ENCODE results near the gene MANEAL.

MANEAL gene

DNA sequence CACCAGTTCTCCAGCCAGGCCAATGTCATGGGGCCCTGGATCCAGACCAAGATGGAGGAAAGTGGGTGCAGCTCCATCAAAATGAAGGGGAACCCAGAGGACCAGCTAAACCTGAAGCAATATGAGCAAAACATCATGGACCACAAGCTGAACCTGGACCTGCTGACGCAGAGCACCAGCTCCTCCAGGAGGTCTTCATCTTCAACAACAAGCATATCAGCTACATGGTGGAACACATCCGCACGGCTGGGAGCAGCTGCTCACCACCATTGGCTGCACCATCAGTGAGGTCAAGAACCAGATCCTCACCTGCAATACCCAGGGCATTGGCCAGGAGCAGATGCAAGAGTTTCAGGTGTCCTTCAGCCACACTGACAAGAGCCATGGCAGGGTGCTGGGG lies 15.0 kb upstream of the MANEAL start:
- DNase-seq (ENCODE audit: low read depth, low spot score) = no peak

DNA sequence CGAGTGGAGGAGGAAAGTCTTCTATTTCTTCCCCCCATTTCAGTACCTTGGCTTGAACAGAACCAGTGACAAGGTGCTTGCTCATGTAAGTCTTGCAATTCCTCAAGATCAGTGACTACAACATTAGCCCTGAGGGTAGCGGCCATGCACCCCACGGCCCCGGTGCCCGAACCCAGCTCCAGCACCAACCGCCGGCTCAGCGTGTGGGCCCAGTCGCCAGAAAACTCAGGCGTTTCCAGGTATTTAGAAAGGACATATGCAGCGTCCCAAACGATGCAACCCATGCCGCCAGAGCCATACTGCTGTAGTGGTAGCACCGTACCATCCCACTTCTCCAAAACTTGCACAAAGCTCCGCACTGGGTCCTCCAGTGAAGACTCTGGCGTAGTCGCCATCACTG lies 11.2 kb upstream of the MANEAL start:
- DNase-seq (ENCODE audit: low read depth, low spot score) = no peak

DNA sequence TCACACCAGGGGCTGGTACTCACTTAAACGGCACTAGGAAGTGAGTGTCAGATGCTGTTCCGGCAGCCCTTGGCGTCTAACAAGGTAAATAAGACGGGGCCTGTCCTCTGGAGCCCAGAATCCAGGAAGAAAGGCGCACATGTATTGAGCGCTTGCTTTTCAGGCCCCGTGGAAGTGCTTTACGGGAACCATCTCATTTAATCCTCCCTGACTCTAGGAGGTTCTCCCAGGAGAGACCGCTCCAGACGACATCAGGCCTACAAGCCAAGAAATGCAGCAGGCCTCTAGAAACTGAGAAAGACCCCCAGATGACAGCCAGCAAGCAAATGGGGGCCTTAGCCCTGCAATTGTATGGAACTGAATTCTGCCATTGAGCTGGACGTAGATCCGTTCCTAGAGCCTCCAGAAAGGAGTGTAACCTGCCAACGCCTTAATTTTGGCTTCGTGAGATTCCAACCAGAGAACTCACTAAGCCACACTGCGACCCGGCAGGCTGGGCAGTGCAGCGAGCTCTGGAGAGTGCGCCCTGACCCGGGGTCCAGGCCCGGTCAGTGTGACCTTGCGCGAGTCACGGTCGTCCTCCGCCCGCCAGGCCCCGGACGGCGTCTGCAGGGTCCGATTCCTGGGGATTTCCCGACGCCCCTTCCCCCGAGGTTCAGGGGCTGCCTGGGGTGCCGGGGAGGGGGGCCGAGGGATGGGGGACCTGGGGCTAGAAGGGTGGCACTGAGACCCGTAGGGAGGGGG lies 532 bp upstream of the MANEAL start:
- DNase-seq (ENCODE audit: low read depth, low spot score) = no peak

DNA sequence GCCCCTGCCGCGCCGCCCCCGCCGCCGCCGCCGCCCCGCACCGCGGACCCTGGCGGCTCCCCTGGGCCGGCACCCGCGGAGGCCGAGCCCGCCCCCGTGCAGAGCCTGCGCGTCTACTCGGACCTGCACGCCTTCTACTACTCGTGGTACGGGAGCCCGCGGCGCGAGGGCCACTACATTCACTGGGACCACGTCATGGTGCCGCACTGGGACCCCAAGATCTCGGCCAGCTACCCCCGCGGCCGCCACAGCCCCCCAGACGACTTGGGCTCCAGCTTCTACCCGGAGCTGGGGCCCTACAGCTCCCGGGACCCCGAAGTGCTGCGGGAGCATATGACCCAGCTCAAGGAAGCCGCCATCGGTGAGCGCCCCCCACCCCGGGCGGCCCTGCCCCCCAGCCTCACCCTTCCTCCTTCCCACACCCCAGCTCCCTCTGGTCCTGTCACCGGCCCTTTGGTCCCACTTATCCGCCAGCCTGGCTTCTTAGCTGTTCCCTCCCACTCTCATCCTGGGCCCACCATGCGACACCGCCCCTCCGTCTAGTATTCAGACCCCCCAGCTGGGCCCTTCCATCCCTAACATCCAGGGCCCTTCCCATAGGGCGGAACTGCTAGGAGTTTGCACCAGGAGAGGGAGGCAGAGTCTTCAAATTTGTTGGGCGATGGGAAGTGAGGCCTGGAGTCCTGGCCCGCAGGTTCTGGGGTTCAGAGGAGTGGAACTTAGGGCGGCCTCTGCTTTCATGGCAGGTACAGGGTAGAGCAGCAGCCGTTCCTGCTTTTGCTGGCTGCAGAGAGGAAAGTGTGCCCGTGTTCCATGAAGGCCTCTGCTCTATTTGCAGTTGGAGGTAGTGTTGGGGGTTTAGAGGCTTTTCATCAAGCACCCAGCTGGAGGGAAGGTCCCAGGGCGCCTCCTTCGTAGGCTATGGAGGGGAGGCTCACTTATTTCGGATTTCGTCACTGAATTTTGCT lies 1.0 kb downstream of the MANEAL start:
- no peak for DNase-seq (ENCODE audit: low read depth, low spot score)

DNA sequence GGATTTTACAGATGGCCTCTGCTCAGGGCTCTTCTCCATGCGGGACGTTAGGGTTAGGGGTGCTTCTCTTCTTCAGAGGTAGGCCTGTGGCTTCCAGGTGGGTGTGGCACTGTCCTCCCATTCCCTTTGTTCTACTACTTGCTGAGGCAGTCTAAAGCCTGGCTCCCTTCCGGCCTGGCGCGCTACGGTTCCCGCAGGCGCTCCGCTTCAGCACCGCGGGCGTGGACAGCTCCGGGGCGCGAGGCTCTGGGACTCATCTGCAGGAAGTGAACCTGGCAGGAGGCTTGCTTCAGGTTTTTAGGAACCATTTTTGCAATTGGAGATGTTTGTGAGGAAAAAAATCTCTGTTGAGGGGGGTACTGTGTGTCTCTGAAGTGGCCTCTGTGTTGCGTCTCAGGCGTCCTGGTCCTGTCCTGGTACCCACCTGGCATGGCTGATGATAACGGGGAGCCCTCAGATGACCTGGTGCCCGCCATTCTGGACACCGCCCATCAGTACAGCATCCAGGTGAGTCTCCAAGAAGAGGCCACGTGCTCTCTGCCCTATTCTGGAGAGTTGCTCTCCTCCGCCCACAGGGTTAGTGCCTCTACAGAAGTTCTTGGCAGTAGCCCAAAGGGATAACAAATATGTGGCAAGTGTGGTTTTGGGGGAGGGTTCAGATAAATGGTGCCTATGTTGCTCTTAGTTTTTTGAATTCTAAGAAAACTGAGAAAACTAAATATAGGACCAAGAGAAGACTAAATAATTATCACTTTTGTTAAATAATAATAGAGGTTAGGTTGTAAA lies 1.9 kb downstream of the MANEAL start:
- no peak for DNase-seq (ENCODE audit: low read depth, low spot score)

DNA sequence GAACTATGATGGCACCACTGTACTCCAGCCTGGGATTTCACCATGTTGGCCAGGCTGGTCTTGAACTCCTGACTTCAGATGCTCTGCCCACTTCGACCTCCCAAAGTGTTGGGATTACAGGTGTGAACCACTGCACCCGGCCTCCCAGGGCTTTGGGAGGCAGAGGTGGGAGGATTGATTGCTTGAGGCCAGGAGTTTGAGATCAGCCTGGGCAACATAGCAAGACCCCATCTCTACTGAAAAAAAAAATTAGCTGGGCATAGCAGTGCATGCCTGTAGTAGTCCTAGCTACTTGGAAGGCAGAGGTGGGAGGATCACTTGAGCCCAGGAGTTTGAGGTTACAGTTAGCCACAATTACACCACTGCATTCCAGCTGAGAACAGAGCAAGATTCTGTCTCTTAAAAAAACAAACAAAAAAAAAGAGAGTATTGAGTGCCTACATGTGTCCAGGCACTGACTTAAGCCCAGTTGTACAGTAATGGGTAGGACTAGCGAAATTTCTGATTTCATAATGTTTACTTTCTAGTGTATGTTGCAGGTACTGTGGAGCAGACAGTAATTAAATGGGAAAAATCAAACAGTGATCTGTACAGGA lies 4.2 kb downstream of the MANEAL start:
- DNase-seq (ENCODE audit: low read depth, low spot score) = no peak

DNA sequence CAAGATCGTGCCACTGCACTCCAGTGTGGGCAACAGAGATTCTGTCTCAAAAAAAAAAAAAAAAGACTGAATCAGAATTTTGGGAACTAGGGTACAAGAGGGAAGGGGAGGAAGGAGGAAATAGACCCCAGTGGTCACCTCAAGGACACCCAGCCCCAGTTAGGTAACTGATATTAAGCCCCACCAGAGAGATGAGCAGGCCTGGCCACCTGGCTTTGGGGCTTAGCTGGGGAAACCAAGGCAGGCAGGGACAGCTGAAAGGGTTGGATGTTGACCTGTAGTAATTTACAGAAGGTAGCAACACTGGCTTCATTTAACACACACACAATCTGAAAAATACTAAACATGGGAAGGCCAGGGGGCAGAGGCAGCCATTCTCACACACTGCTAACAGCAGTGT lies 8.8 kb downstream of the MANEAL start:
- no peak for DNase-seq (ENCODE audit: low read depth, low spot score)

DNA sequence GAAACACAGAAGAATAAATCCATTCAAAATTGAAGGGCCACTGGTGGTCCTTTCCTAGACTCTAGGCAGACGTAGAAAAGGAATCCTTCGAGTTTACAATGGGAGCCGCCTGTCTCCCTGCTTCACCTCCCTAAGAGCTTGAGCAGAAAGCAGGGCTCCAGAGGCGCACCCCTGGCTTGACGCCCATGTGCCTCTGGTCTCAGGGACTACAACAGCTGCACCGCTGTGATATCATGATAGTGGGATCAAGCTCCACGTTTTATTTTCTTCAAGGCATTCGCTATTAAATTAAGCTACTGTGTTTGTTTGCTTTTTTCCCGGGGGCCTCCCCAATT lies 13.5 kb downstream of the MANEAL start:
- DNase-seq (ENCODE audit: low read depth, low spot score) = no peak

DNA sequence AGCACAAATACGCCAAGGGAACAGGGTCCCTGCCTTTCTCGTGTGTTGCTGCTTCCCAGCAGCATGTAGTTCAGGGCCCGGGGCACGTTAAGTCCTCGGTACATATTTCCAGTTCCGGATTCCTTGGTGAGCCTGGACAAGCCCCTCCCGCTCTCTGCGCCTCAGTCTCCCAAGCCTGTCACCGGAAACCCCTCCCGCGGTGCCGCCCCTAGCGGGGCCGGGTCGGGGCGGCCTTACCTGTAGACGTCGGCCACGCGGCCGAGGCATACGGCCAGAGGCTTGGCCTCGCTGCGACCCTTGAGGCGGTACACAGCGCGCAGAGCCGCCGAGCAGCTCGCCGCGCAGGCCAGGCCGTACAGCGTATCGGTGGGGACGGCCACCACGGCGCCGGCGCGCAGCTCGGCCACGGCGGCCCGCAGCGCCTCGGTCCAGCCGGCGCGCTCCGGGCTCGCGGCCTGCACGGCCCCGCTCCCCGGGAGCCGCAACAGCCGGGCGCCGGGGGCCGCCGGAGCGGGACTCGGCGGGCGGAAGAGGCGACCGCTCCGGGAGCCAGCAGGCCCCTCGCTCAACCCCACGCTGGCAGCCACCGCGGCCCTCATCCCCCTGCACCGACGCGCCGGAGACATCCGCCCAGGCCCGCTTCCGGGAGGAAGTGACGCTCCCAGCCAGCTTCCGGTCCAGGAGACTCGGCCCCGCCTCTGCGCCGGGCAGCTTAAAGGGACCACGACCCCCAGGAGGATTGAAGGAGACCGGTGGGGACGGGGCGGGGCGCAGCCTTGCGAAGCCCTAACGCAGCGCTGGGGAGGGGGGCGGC lies 14.1 kb downstream of the MANEAL start, which contains the start of the genes C1orf122 and YRDC:
Gene C1orf122, plus strand, starts transcription at position 236 of the 814 bp plus-strand sequence. CDS start 615 bp downstream, outside the sequence.
Gene YRDC, minus strand, starts transcription at position 654 of the 814 bp plus-strand sequence. Its CDS starts 28 bp downstream, at position 626.
- peak; percentile 73 for DNase-seq (ENCODE audit: low read depth, low spot score)

DNA sequence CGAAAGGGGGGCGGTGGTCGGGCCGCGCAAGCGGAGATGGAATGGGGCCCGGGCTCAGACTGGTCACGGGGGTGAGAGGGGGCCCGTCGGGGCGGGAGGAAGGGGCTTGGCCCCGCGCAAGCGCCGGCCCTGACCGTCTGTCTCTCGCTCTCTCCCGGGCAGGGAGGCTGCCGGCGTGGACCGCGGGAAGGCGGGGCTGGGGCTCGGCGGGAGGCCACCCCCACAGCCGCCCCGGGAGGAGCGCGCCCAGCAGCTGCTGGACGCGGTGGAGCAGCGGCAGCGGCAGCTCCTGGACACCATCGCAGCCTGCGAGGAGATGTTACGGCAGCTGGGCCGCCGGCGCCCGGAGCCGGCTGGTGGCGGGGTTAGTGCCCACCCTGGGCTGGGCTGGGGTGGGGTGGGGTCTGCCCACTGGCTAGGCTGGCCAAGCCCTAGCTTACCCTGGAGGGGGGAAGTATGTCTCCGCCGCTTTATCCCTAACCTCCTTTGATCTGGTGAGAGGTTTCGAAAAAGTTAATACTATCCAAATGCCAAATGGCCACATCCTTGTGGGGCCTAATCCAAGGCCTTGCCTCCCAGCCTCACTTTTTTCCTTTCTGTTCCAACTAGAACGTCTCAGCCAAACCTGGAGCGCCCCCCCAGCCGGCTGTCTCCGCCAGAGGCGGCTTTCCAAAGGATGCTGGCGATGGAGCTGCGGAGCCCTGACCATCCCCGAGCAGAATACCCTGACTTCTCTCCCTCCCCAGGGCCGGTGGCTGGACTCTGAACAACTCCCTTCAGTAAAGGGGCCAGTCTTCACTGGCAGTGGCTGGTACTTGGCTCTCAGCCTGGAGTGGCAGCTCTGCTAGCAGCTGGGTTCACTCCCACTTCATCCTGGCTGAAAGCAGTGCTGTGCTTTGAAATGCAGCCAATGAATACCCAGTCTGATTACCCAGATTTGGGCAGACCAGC lies 15.0 kb downstream of the MANEAL start:
- DNase-seq (ENCODE audit: low read depth, low spot score) = no peak

DNA sequence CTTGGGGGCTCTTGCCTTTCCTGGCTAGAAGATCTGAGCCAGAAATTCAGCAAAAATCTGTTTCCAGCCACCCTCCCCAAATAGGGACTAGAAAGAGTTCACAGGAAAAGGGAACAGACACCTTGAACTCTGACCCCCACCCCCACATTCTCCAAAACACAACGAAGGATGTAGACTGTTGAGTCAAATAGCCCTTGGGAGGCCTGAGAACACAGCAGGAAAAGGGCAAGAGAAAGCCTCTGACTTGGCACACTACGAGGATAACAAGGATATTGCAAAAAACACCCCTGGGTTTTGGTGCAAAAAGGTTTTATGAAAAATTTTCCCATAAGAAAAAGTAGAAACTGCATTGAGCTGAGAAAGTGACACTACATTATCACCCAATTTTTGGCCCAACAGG lies 16.3 kb downstream of the MANEAL start:
- DNase-seq (ENCODE audit: low read depth, low spot score) = no peak

DNA sequence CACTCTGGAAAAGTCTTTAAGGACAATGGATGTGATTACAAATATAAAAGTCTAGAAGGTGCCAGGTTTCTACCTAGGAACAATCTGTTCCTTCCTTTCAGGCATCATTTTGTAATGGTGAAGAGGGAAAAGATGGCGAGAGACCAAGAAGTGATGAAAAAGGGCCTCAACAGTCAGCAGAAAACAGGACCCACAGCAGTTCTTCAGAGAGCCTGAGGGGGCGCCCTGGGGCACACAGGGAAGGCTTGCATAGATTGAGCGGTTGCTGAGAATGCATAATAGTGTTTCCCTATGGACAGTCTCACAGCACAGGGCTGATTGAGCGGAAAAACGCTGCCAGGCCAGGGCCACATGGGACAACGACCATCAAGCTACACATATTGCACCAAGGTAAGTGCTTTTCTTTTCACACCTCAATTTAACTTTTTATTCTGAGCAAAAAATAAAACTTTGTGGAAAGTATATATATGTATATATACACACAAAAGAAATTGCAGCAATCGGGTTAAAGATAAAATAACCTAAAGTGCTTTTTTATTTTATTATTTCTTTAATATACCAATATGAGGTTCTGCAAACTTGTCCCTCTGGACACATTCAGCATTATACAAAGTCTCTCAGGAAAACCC lies 17.5 kb downstream of the MANEAL start:
- DNase-seq (ENCODE audit: low read depth, low spot score) = no peak

DNA sequence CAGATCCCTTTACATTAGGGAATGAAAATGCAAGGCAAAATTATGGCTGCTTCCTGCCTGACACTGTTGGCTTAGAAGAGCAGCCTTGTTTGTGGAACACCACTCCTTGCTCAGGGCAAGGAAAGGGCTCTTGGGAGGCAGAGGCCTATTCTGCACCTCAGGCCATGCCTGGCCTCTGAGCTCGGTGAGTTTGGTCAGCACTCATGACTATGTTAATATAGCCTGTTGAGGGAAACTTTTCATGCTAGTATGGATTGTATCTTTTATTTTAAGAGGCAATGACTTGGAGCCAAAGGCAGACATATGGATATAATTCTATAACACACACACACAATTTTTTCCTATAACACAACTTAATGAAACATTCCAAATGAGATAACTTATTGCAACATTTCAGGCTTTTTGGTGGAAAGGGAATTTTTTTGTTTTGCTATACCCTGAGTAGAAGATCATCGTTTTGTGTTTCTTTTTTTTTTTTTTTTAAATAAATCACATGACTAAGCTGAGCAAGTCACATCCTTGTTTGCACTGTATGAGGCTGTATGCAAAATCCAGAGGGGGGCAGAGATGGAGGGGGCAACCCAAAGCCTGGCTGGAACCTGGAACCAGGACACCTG lies 20.0 kb downstream of the MANEAL start:
- no peak for DNase-seq (ENCODE audit: low read depth, low spot score)

DNA sequence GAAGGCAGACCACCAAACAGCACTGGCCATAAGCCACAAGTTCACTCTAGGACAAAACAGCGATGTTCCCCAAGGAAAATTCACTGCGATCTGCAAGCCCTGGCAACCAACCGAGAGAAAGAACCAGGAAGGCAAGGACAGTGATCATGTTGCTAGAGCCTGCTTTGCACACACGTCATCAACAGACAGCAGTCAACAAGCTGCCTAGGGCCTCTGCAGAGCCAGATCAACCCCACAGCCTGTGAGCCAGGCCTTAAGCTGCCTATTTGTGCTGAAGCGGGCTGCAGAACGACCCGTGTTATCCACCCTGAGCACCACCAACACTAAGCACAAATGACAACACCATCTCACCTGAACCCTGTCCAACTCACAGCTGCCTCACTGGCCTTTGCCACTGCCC lies 20.6 kb downstream of the MANEAL start:
- DNase-seq (ENCODE audit: low read depth, low spot score) = no peak

DNA sequence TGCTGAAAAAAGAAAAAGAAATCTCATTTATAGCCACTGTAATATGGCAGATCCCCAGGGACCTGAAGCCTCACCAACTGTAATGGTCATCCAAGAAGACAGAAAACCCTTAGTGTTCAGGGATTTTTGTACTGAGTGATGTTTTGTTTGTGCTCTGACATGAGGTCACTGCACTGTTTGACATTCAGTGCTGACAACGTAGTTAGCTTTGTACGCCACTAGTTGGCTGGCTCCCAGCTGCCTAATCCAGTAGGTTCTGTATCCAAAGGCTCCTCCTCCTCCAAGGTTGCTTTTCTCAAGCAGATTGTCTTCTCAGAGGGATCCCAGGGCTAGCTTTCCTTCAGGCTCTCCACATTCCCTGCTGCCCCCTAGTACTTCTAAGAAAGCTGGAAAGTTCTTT lies 23.8 kb downstream of the MANEAL start:
- DNase-seq (ENCODE audit: low read depth, low spot score) = no peak

DNA sequence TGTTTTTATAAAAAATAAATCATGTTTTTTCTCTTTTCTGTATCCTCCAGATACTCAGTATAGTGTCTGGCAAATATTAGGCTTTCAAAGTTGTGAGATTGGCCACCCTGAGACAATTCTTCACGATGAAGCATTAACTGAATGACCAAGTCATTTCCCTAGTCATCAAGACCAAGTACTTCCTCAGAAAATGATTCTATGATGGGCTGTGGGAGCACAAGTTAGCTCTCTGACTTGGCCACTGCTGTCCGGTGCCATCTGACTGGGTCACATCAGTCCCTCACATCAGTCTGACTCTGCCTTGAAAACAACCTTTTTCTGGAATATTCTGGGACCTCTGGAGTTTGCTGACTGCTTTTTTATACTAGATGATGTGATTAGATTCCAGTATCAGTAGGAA lies 27.8 kb downstream of the MANEAL start:
- DNase-seq (ENCODE audit: low read depth, low spot score) = no peak

DNA sequence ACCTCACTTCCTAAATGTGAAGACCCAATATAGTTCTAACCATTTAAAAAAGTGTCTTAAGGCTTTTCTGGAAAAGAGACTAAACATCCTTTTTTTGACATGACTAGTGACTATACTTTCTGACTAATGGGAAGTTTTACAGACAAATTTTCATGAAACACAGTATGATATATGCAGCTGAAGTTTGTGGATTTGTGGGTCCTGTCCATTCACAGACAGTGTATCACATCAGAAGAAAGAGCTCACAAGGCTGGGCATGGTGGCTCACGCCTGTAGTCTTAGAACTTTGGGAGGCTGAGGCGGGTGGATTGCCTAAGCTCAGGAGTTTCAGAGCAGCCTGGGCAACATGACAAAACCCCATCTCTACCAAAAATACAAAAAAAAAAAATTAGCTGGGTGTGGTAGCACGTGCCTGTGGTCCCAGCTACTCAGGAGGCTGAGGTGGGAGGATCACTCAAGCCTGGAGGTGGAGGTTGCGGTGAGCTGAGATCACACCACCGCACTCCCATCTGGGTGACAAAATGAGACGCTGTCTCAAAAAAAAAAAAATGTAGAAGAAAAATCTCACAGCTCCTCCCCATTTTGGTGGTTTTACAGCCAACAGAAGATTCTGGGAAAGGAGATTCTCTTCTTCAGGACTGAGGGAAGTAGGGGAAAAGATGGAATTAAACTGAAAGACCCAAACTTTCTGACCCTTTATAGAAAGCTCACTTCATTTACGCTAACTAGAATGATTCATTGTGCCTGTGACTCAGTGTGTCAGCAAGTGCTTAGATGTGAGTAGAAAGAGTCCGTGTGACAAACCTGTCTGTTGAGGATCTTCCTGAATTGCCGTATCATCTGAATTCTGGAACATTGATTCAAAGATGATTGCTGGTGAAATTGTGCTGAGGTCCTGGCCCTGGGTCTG lies 29.5 kb downstream of the MANEAL start:
- DNase-seq (ENCODE audit: low read depth, low spot score) = no peak

DNA sequence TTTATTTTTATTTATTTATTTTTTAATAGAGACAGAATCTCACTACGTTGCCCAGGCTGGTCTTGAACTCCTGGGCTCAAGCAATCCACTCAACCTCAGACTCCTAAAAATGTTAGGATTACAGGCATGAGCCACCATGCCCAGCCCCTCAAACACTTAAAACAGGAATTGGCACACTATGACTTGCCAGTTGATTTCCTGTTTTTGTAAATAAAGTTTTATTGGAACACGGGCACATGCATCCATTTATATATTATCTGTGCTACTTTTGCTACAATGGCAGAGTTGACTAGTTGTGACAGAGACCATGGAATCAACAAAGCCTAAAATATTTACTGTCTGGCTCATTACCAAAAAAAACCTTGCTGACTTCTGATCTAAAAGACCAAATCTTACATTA lies 30.4 kb downstream of the MANEAL start:
- no peak for DNase-seq (ENCODE audit: low read depth, low spot score)

Data from smooth muscle cell of the brain vasculature (primary cell).